ENCODE measurements around the gene EGFL8.

Gene EGFL8

GRCh38 chr6:32147401-32148132 lies 16.8 kb upstream of the EGFL8 start:
- no peak for DNase-seq

GRCh38 chr6:32148289-32149091 lies 15.9 kb upstream of the EGFL8 start:
- peak; percentile 64 for DNase-seq

GRCh38 chr6:32149092-32149755 lies 15.2 kb upstream of the EGFL8 start:
- no peak for DNase-seq

DNA sequence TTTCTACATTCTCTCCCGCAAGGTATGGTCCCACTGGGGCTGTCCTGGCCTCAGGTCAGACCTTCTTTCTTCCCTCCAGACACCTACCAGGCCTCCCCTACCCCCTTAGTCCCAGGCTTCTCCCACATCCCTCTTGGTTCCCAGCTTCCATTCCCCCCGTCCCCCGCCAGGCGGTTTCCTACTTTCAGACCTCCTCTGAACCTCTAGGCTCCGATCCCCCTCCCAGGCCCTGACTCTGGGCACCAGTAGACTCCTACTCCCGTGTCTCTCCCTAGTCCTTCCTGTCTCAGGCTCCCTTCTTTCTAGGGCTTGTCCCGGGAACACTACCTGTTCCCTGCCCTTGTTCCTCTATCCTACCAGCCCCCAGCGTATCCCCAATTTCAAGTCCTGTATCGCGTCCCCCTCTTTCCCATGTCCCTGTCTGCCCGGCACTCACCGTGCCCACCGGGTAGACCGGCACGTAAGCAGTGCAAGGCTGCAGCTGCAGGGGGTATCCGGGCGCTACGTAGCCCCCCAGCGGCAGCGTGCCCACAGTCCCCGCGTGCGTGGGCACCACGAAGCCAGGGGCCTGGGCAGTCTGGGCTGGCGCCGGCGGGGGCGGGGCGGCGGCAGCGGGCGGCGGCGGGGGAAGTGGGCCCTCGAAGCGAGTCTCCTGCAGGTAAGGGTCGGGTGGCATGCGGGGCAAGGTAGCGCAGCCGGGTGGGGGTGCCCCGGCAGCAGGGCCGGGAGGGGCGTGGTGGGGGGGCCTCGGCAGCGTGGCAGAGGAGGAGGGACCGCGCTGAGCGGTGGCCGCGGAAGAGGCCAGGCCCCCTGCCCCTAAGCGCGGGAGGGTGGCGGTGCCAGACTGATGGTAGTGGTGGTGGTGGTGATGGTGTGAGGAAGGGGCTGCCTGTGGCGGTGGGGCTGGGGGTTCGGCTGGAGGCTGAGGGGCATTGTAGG lies 14.2 kb upstream of the EGFL8 start:
- no peak for DNase-seq

DNA sequence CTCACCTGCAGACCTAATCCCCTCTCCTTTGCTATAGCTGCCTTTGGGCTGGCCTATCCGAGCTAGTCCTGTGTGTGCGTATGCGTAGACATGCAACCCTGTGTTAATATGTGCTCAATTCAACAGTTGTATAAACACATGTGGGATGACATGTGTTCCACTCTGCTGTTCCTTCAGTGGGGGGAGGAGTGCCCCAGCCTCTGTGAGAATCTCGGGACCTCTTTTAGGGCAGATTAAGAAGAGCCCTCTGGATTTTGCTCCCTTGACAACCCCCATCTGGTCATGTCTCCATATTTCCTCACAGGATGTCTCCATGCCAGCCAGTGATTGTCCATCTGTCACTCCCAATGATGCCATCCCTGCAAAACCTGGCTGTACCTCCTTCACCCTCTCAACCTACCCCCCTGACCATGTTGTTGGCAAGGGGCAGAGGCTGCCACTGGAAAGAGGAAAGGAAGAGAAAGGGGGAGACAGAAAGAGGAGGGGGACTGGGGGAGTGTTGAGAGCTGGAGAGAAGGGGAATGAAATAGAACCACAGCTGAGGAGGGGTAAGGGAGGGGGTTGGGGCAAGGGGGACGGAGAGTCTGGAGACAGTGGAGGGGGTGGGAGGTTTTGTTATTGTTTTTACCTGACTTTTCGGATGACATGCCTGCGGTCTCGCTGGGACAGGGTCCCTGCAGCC lies 13.1 kb upstream of the EGFL8 start:
- DNase-seq, result no peak

- no peak for DNase-seq
Observed at GRCh38 chr6:32151863-32152768, 12.3 kb upstream of the EGFL8 start, which contains the start of gene PRRT1. TSS of gene PRRT1 (minus strand) at chr6:32151939. CDS start at chr6:32151827, 112 bp downstream.

DNA sequence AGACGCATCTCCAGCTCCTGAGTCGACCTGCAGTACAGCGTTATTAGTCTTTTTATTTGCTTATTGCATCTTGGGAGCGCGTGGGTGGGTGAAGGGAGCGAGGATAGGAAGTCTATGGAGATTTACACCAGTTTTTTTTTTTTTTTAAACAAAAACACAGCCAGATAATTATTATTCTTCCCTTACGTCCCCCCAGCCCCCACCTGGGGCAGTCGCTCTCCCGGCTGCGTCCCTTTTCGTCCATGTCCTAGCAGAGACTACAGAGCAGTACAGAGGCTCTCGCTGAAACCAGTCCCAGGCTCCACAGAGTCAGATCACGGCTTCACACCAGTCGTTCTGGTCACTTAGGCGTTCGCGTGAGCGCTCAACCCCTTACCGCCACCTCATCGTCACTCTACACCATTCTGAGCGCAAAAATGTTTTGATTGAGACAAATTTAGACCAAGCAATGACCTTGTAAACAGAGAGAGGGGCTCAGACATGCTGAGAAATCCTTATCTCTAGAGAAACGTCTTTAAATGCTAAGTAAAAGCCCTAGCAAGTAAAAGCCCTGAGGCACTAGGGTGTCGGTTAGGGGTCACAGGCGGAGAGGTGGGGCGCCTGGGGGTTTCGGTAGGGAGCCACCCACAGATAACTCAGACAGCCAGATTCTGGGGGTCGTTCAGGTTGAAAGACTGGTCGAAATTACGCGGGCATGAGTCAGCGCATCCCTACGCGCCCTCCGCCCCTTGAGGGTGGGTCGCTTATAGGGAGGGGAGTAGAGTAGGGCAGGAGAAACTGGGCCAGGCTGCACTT lies 11.4 kb upstream of the EGFL8 start:
- DNase-seq, result peak; percentile 20

GRCh38 chr6:32153564-32154513 lies 10.6 kb upstream of the EGFL8 start, which contains the start of gene PPT2:
TSS of gene PPT2 (plus strand) at chr6:32154141. CDS start at chr6:32154595, 454 bp downstream.
- peak; percentile 73 for DNase-seq

DNA sequence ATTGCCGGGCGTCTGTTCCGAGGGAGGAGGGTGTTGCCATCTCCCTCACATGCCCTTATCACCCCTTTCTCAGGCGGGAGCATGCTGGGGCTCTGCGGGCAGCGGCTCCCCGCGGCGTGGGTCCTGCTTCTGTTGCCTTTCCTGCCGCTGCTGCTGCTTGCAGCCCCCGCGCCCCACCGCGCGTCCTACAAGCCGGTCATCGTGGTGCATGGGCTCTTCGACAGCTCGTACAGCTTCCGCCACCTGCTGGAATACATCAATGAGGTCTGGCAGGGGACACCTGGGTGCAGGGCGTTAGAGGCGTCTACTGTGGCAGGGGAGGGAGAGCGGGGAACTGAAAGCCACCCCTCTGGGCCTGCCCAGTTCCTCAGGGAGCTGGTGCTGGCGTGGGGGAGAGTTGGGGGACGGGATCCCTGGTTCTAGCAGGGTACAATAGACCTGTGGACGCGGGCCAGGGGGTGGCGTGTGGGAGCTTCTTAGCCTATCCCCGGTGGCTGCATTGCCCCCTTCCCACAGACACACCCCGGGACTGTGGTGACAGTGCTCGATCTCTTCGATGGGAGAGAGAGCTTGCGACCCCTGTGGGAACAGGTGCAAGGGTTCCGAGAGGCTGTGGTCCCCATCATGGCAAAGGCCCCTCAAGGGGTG lies 9.8 kb upstream of the EGFL8 start:
- peak; percentile 59 for DNase-seq

- no peak for DNase-seq
Observed at GRCh38 chr6:32156891-32157290, 7.5 kb upstream of the EGFL8 start.

DNA sequence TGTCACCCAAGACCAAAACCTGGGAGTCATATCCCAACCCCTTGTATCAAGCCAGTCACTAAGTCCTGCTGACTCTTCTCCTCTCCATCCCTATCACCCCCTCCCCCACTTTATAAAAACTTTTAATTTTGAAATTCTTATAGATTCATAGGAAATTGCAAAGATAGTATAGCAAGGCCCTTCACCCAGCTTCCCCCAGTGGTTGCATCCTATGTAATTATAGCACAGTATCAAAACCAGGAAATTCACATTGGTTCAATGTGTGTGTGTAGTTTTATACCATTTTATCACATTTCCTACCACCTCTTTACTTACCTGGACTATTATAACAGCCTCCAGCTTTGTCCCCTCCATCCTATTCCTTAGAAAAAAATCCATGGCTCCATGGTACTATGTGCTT lies 6.3 kb upstream of the EGFL8 start:
- no peak for DNase-seq

DNA sequence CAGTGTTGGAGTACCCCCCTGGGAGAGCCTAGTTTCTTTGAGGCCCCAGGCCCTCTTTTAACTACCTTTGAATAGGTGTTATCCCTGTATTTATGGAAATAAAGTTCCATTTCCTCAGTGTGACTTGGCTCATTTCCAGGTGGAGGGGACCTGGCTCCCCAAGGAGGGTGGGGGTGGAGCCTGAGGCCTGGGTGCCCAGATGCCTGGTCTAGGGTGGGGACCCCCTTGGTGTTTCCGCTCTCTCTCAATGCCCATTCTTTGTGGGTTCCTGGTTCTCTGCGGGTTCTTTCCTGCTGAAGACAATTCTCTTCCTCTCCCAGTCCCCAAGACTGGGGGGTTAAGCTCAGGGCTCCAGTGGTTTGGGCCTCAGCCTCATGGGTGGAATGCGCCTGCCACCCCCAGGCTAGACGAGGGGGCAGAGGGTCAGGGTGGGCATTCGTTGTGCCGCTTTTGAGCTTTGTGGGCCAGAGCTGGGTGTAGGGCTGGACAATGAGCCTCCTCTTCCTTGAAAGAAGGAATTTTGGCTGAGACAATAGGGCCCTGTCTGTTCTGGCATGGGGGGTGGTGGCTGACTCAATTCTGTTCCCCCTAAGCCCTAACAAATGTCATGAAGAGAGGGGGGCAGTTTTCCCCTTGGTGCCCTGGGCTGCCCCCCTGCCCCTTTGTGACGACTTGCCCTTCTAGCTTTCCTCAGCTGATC lies 686 bp upstream of the EGFL8 start:
- no peak for DNase-seq

DNA sequence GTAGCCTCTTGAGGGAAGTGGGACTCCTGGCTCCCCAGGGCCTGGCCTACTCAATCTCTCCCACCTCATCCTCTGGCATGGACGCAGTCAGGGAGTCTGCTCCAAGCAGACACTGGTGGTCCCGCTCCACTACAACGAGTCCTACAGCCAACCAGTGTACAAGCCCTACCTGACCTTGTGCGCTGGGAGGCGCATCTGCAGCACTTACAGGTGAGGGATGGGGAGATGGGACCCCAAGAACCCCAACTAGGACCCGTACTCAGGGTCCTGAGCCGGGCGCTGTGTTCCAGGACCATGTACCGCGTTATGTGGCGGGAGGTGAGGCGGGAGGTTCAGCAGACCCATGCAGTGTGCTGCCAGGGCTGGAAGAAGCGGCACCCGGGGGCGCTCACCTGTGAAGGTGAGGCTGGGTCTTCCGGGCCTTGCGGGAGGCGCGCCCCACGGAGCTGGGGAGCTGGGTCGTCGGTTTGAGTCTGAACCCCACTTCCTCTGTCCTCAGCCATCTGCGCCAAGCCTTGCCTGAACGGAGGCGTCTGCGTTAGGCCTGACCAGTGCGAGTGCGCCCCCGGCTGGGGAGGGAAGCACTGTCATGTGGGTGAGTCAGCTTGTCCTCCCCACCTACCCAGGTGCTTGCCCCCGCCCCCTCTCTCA lies 2.1 kb downstream of the EGFL8 start:
- no peak for DNase-seq

DNA sequence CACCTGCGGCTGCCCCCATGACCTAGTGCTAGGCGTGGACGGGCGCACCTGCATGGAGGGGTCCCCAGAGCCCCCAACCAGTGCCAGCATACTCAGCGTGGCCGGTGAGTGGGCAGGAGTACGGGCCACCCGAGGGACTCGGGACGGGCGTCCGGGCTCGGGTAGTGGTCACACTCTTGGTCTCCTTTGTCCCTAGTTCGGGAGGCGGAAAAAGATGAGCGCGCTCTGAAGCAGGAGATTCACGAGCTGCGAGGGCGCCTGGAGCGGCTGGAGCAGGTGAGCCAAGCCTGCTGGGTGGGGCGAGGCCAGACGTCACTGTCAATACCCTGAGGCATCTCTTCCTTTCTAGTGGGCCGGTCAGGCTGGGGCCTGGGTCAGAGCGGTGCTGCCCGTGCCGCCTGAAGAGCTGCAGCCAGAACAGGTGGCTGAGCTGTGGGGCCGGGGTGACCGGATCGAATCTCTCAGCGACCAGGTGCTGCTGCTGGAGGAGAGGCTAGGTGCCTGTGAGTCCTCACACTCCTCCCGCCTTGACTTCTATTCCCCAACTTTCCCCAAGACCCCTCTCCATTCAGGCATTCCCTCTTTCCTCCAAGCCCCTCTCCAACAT lies 2.9 kb downstream of the EGFL8 start:
- DNase-seq, result no peak

DNA sequence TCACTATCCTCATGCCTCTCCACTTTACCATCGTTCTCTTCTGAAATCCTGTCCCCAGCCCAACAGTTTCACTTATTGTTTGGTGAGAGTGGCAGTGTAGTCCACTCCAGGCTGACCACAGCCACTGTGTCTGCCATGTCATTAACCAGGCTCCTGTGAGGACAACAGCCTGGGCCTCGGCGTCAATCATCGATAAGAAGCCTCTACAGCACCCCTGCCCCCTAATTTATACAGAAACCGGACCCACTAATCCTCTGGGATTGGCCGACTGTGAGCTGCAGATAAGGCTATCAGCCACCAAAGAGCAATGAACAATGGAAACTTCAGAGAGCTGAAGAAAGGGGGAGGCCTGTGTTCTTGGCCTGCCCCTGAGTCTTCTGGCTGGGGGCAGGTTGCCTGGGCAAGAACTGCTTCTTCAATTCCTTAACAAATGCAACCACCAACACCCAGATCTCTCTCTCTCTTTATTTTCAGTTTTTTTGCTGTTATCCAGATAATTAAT lies 3.4 kb downstream of the EGFL8 start:
- no peak for DNase-seq

- DNase-seq, result no peak
Observed at GRCh38 chr6:32168350-32168749, 4.0 kb downstream of the EGFL8 start.
